Left kidney (tissue), 8 donors: Measurements from ENCODE around the gene RASSF10. TPM values are rescaled to one million over a fixed set of nuclear protein-coding genes. Genes with fewer than 3 reads are reported as not detected.

Experiments
- DNase-seq: peaks from one replicate; pipeline ENCODE4 v3.0.0-alpha.2; 2013
- long read RNA-seq, 8 donors: transcript quantifications; one replicate each; lab custom pipeline, GENCODE V29; 2026
- polyA plus RNA-seq: library from polyadenylated mRNA; unstranded; fragments of 120-200 nt; gene quantifications from one replicate; pipeline ENCODE4 v1.2.1, GENCODE V29; 2013; ENCODE audit not compliant: insufficient read length

RASSF10 gene
- 24.0 TPM for polyA plus RNA-seq
- long read RNA-seq, donor 1, transcript RASSF10-201 (1 exons, 2,530 nt), result major isoform, 36 of 62 reads
- long read RNA-seq, donor 1, partial matches to known transcripts, result 26 of 62 reads
- long read RNA-seq, donor 1, other reads (novel, unspliced or antisense), result 0 of 62 reads
- long read RNA-seq, donor 2, transcript RASSF10-201 (1 exons, 2,530 nt), result major isoform, 25 of 25 reads
- long read RNA-seq, donor 2, partial matches to known transcripts, result 0 of 25 reads
- long read RNA-seq, donor 2, other reads (novel, unspliced or antisense), result 0 of 25 reads
- long read RNA-seq, donor 3, transcript RASSF10-201 (1 exons, 2,530 nt), result major isoform, 21 of 21 reads
- long read RNA-seq, donor 3, partial matches to known transcripts, result 0 of 21 reads
- long read RNA-seq, donor 3, other reads (novel, unspliced or antisense), result 0 of 21 reads
- long read RNA-seq, donor 4, partial matches to known transcripts, result 0 of 2 reads
- long read RNA-seq, donor 4, other reads (novel, unspliced or antisense), result 0 of 2 reads
- long read RNA-seq, donor 5, transcript RASSF10-201 (1 exons, 2,530 nt), result major isoform, 30 of 30 reads
- long read RNA-seq, donor 5, partial matches to known transcripts, result 0 of 30 reads
- long read RNA-seq, donor 5, other reads (novel, unspliced or antisense), result 0 of 30 reads
- long read RNA-seq, donor 6, transcript RASSF10-201 (1 exons, 2,530 nt), result major isoform, 44 of 44 reads
- long read RNA-seq, donor 6, partial matches to known transcripts, result 0 of 44 reads
- long read RNA-seq, donor 6, other reads (novel, unspliced or antisense), result 0 of 44 reads
- long read RNA-seq, donor 7, transcript RASSF10-201 (1 exons, 2,530 nt), result major isoform, 47 of 47 reads
- long read RNA-seq, donor 7, partial matches to known transcripts, result 0 of 47 reads
- long read RNA-seq, donor 7, other reads (novel, unspliced or antisense), result 0 of 47 reads
- long read RNA-seq, donor 8, transcript RASSF10-201 (1 exons, 2,530 nt), result major isoform, 7 of 7 reads
- long read RNA-seq, donor 8, partial matches to known transcripts, result 0 of 7 reads
- long read RNA-seq, donor 8, other reads (novel, unspliced or antisense), result 0 of 7 reads

GRCh38 chr11:13008625-13009475, at the start of gene RASSF10:
RASSF10 (plus strand) TSS chr11:13009316; CDS start chr11:13009577, 261 bp downstream.
- DNase-seq, result peak; percentile 88

DNA sequence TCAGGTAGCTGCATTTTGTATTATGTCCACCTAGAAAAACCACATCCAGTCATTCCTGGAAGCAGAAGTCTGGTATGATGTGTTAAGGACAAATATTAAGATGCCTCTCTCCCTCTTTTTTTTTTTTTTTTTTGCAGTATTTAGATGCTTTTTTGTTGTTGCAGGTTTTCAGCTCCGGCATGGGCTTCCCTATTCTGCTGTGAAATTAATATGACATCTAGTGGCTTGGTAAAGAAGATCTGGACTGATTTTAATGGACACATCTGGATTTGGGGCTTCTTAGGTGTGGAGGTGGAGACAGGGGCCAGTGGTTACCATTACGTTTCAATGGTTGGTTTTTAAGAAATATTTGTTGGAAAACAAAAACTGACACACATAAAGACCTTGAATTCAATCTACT, 47.5 kb upstream of the RASSF10 start:
- DNase-seq, result no peak

- no peak for DNase-seq
These were observed 46.8 kb upstream of the RASSF10 start for GRCh38 chr11:12962306-12962705.

DNA sequence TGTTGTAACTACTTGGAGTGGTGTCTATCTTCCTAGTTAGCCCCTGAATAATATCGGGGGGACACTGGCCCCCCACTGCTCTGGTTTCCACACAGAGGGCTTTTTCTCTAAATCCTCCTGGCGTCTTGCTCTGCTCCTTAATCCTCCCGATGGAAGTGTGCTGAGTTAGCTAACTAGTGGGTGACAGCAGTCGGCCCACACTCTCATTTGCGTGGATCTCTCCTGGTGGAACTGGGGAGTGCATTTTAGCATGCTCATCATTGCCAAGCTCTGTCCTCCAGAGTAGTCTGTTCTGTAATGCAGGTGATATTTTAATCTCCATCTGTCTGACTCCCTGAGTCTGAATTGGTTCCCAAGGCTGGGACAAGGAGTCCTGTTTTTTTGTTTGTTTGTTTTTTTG, 46.1 kb upstream of the RASSF10 start:
- DNase-seq, result no peak

DNA sequence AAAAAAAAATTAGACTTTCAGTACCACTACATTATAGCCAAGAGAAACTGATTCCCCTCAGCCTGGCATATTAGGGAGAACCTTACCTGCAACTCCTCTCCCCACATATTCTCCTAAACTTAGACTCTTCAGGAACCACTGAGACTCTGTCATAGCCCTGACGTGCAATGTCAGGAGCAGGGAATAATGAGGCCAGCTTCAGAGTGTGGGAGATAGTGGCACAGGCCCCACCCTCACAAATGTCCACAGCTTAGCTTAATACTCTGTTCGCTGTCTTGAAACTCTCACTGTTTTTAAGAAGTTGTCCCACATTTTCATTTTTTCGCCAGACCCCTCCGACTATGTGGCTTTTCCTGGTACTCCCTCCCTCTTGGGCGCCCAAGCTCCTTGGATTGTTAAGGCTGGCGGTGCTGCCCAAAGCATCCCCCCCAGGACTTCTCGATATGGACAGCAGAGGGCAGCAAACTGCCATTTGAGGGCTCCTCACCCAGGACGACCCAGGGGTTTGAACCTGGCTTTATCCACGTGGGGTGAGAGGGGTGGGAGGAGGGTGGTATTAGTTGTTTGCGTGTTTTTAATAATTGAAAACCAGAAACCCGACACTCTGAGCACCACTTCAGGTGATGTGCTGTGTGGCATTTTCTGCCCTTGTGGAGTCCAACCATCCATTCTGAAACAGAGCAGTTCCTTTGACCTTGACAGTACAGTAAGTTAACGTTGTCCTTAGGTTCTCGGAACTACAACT, 45.2 kb upstream of the RASSF10 start:
- peak; percentile 78 for DNase-seq

GRCh38 chr11:12964650-12965049, 44.5 kb upstream of the RASSF10 start:
- DNase-seq, result no peak

DNA sequence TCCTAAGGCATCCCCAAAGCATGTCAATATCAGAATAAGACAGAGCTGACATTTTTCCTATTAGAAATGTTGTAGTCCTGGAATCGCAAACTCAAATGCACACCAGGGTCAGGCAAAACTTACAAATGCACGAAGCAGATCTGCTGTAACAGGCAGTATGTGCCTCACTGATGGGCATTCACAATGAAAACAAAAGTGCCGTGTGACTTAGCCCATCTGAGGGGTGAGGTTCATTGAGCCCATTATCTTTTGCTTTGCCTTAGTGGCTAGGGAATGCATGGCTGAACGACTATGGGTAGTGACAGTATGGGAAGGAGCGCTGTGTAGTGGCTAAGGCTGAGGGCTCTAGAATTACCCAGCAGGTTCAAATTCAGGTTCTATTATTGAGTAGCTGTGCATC, 43.1 kb upstream of the RASSF10 start:
- DNase-seq, result no peak

- no peak for DNase-seq
These were observed 41.0 kb upstream of the RASSF10 start for GRCh38 chr11:12968101-12968500.

DNA sequence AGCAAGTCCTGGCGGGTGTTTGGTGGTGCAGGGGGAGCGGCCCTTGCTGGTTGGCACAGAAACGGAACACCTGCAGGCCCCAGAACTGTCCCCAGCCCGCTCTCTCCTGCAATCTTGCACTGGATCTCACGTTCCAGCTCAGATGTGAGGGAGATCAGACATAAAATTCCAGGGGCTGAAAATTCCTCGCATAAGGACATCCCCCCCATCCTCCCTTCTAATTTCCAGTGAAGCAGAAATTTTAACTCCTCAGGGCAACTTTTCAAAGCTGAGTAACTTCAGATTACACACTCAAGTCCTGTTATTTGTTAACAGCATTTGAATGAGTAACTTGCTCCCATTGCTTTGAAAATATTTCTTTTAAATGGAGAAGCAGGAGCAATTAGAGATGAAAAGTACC, 40.3 kb upstream of the RASSF10 start:
- DNase-seq, result peak; percentile 66

DNA sequence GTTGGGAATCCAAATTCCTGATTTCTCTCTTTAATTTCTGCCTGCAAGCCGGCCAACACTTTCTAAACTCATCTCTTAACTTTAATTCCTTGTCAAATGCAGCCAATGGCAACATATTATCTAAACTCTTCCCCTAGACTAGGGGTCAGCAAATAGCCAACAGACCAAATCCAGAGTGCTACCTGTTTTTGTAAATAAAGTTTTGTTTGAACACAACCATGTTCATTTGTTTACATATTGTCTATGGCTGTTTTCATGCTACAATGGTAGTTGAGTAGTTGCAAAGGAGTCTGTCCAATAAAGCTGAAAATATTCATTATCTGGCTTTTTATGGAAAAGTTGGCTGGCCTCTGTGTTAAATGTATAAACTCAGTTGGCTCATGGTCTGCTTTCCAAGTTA, 37.2 kb upstream of the RASSF10 start:
- no peak for DNase-seq

DNA sequence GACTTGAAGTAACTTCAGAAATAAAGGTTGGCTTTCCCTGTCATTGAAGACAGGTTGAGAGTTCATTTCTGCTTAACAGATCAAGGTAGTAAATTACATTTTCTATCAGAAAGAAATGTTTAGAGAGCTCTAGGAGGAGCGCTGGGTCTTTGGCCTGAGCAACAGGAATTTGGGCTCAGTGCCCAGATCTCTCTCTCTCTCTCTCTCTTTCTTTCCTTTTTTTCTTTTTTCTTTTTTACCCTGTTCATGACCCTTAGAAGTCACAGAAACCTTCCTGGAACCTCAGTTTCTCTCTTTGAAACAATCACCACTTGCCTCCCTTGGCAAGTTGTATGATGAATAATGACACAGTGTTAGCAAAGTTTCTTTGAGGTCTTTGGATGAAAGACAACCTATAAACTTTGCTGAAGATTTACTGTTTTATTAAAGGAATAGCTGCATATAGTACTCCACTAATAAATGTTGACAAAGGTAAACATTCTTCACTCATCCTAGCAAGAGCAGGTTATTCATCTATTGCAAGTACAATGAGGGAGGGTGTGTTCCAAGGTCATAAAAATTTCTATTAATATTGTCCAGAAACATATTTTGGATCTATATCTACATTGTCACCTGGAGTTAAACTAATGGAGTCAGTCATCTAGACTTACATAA, 35.5 kb upstream of the RASSF10 start:
- DNase-seq, result peak; percentile 35

GRCh38 chr11:12975195-12975594, 33.9 kb upstream of the RASSF10 start:
- DNase-seq, result no peak

- peak; percentile 74 for DNase-seq
These were observed 29.0 kb upstream of the RASSF10 start for GRCh38 chr11:12979928-12980689.

DNA sequence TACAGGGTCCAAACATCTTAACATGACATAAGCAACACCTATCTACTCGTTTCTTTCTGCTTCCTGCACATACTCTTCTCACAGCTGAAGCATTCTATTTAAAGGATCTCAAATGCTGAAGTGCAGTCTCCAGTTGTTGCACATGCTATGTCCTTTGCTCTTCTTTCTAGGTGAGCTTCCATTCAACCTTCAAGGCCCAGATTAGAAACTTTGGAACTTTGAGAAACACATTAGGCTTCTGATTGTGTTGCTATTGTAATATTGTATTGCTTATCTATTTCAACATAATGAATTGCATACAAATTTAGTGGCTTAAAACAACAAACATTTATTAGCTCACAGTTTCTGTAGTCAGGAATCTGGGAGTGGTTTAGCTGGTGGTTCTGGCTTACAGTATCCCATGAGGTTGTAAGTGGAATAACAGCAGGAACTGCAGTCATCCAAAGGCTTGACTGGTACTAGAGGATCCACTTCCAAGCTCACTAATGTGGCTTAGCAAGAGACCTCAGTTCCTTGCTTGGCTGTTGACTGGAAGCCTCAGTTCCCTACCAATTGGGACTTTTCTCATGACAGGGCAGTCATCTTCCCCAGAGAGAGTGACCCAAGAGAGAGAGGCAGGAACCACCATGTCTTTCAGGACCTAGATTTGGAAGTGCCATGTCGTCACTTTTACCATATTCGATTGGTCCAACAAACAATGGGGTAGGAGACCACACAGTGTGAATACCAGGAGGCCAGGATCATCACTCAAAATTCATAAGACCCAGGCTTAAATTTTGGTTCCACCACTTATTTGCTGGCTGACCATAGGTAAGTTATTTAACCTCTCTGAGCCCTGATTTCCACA, 27.2 kb upstream of the RASSF10 start:
- no peak for DNase-seq

GRCh38 chr11:12983336-12983735, 25.8 kb upstream of the RASSF10 start:
- DNase-seq, result no peak

GRCh38 chr11:12986194-12986898, 22.8 kb upstream of the RASSF10 start:
- no peak for DNase-seq

DNA sequence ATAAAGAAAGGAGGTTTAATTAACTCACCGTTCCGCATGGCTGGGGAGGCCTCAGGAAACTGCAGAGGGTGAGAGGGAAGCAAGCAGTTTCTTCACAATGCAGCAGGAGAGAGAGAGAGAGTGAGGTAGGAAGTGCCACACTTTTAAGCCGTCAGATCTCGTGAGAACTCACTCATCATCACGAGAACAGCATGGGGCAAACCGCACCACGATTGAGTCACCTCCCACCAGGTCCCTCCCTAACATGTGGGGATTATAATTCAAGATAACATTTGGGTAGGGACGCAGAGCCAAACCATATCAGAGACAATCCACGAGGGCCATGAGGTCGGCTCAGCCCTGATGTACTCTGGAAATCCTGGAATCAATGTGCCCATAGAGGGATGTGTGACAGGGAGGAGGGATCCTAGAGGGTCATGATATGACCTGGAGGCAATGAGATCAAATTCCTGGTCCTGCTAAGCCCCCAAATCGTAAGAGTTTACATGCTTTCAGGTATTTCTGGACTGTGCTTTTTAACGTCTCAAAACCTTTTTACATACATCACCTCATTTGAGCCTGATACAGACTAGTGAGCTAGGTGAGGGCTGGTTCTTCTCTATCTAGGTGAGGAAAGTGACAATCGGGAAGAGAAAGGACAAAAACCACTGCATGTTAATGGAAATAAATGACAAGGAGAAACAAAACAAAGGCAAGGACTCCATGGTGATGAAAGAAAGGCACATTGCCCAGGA, 19.5 kb upstream of the RASSF10 start:
- no peak for DNase-seq
